Measurements from ENCODE around the gene TDRD15.

The TDRD15 gene

GRCh38 chr2:21155365-21156136 is 31.8 kb downstream of the TDRD15 start:
- no peak overlapping the region for H3K4me3 ChIP-seq
- intact Hi-C loops (cut with DNase I; ENCODE audit: low total_unique reads): no loop called here
- H3K4me1 ChIP-seq: no peaks in the 10 kb centered on the region
- H3K27ac ChIP-seq: no peak overlapping the region
- no peak for DNase-seq
- TF ChIP-seq CTCF (IDR thresholded peaks at IDR 0.05): no peak
- H3K27me3 ChIP-seq: no peaks in the 10 kb centered on the region
- no peaks in the 10 kb centered on the region for H3K9me3 ChIP-seq
- H3K36me3 ChIP-seq: no peaks in the 10 kb centered on the region

DNA sequence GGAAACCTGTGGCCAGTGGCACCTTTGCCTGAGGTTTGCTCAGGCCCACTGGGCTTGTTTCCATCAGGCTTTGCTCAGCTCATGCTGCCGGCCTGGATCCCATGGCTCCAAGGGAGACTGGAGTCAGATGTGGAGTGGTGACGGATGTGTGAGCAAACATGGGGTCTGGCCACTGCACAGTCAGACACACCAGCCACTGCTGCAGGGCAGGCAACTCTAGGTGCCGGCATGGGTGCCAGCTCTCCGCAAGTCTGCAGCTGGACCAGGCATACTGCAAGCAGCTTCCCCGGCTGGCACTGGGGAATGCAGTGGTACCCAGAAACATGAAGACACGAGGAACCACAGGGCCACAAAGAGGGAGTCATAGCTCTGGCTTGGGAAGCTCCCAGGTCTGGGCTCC is 37.4 kb downstream of the TDRD15 start:
- Histone ChIP-seq H3K9me3 (no peaks in the 10 kb centered on the region), H3K36me3 (no peaks in the 10 kb centered on the region), H3K27ac (no peak overlapping the region), H3K4me3 (no peak overlapping the region), H3K27me3 (peaks cover 0 to 2% of the 10 kb centered on the region in 2 donors), H3K4me1 (no peaks in the 10 kb centered on the region)
- TF ChIP-seq CTCF (IDR thresholded peaks at IDR 0.05): no peak
- no peak for DNase-seq
- intact Hi-C loops (cut with DNase I; ENCODE audit: low total_unique reads): no loop called here

- H3K9me3 ChIP-seq: no peaks in the 10 kb centered on the region
- peaks cover 0 to 2% of the 10 kb centered on the region in 2 donors for H3K27me3 ChIP-seq
- intact Hi-C loops (cut with DNase I; ENCODE audit: low total_unique reads): no loop called here
- H3K4me1 ChIP-seq: no peaks in the 10 kb centered on the region
- DNase-seq: no peak
- no peak for TF ChIP-seq CTCF (IDR thresholded peaks at IDR 0.05)
- no peak overlapping the region for H3K27ac ChIP-seq
- H3K36me3 ChIP-seq: no peaks in the 10 kb centered on the region
- no peak overlapping the region for H3K4me3 ChIP-seq
Measured at GRCh38 chr2:21161832-21162614, 38.3 kb downstream of the TDRD15 start.

GRCh38 chr2:21162615-21162878 is 38.8 kb downstream of the TDRD15 start:
- TF ChIP-seq CTCF (IDR thresholded peaks at IDR 0.05): no peak
- intact Hi-C loops (cut with DNase I; ENCODE audit: low total_unique reads): no loop called here
- peaks cover 0 to 2% of the 10 kb centered on the region in 2 donors for H3K27me3 ChIP-seq
- H3K4me1 ChIP-seq: no peaks in the 10 kb centered on the region
- no peaks in the 10 kb centered on the region for H3K9me3 ChIP-seq
- no peaks in the 10 kb centered on the region for H3K36me3 ChIP-seq
- H3K27ac ChIP-seq: no peak overlapping the region
- H3K4me3 ChIP-seq: no peak overlapping the region
- DNase-seq: no peak

- Histone ChIP-seq H3K4me1 (no peaks in the 10 kb centered on the region), H3K27me3 (peaks cover 0 to 2% of the 10 kb centered on the region in 2 donors), H3K9me3 (no peaks in the 10 kb centered on the region), H3K36me3 (no peaks in the 10 kb centered on the region), H3K4me3 (no peak overlapping the region), H3K27ac (no peak overlapping the region)
- no peak for DNase-seq
- no peak for TF ChIP-seq CTCF (IDR thresholded peaks at IDR 0.05)
- intact Hi-C loops (cut with DNase I; ENCODE audit: low total_unique reads): no loop called here
Measured at GRCh38 chr2:21163213-21163612, 39.4 kb downstream of the TDRD15 start.

Measured in tibial artery (tissue), 4 donors.